UCSD-AML1 (cell line): ENCODE measurements around the gene ACTN4.

ENCODE experiments used
- DNase-seq: peaks from one replicate; lab custom pipeline; 2025; ENCODE audit not compliant: unreplicated experiment; lab: John Stamatoyannopoulos, UW

The ACTN4 gene

GRCh38 chr19:38722947-38723605 lies 75.6 kb downstream of the ACTN4 start:
- no peak for DNase-seq

- DNase-seq: no peak
Measured at GRCh38 chr19:38723606-38723965, 76.1 kb downstream of the ACTN4 start.

GRCh38 chr19:38723990-38724854 lies 76.8 kb downstream of the ACTN4 start:
- no peak for DNase-seq

- no peak for DNase-seq
Measured at GRCh38 chr19:38725469-38726283, 78.2 kb downstream of the ACTN4 start.

GRCh38 chr19:38726284-38726673 lies 78.8 kb downstream of the ACTN4 start:
- DNase-seq: no peak

GRCh38 chr19:38726761-38727301 lies 79.4 kb downstream of the ACTN4 start:
- no peak for DNase-seq

- no peak for DNase-seq
Measured at GRCh38 chr19:38727306-38727867, 79.9 kb downstream of the ACTN4 start.

GRCh38 chr19:38727868-38728660 lies 80.6 kb downstream of the ACTN4 start:
- peak; percentile 40 for DNase-seq

- DNase-seq: no peak
Measured at GRCh38 chr19:38728752-38729541, 81.5 kb downstream of the ACTN4 start.

- DNase-seq: peak; percentile 71
Measured at GRCh38 chr19:38729653-38730469, 82.4 kb downstream of the ACTN4 start.

- no peak for DNase-seq
Measured at GRCh38 chr19:38730470-38730730, 83.0 kb downstream of the ACTN4 start.

- no peak for DNase-seq
Measured at GRCh38 chr19:38730731-38731589, 83.5 kb downstream of the ACTN4 start.

GRCh38 chr19:38731654-38732301 lies 84.3 kb downstream of the ACTN4 start:
- no peak for DNase-seq

GRCh38 chr19:38733241-38733492 lies 85.7 kb downstream of the ACTN4 start:
- no peak for DNase-seq

GRCh38 chr19:38733493-38734175 lies 86.2 kb downstream of the ACTN4 start:
- no peak for DNase-seq

- DNase-seq: no peak
Measured at GRCh38 chr19:38734176-38734425, 86.7 kb downstream of the ACTN4 start.

- DNase-seq: peak; percentile 57
Measured at GRCh38 chr19:38734426-38735256, 87.2 kb downstream of the ACTN4 start.
